ENCODE measurements around the gene LIFR.

DNA sequence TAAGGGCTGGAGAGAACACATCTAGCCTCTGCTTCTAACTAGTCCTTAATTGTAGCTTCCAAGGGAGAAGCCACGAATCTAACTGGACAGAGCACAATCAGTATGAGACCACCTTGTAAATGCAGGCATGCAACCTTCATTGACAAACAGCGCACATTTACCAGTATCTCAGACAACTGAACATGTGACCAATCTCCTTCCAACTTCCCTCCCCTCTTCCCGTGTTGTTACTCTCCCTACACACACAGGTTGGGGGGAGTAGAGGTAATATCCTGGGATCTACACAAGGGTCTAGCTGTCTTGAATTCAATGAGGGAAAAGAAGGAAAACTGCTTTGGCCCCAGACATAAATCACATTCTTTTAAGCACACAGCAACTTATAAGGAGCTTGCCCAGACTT is 77.6 kb downstream of the LIFR start:
- TF ChIP-seq POLR2A (IDR thresholded peaks at IDR 0.05), result no peak
- TF ChIP-seq, protein P1, sequence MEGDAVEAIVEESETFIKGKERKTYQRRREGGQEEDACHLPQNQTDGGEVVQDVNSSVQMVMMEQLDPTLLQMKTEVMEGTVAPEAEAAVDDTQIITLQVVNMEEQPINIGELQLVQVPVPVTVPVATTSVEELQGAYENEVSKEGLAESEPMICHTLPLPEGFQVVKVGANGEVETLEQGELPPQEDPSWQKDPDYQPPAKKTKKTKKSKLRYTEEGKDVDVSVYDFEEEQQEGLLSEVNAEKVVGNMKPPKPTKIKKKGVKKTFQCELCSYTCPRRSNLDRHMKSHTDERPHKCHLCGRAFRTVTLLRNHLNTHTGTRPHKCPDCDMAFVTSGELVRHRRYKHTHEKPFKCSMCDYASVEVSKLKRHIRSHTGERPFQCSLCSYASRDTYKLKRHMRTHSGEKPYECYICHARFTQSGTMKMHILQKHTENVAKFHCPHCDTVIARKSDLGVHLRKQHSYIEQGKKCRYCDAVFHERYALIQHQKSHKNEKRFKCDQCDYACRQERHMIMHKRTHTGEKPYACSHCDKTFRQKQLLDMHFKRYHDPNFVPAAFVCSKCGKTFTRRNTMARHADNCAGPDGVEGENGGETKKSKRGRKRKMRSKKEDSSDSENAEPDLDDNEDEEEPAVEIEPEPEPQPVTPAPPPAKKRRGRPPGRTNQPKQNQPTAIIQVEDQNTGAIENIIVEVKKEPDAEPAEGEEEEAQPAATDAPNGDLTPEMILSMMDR (IDR thresholded peaks at IDR 0.05), result no peak

All from heart left ventricle (tissue), 13 donors.